ENCODE measurements around the gene SNIP1. TPM values are rescaled to one million over a fixed set of nuclear protein-coding genes. Genes with fewer than 3 reads are reported as not detected.

Gene SNIP1
- total RNA-seq, 1 experiment from 2014 or later, result 23.5 TPM

DNA sequence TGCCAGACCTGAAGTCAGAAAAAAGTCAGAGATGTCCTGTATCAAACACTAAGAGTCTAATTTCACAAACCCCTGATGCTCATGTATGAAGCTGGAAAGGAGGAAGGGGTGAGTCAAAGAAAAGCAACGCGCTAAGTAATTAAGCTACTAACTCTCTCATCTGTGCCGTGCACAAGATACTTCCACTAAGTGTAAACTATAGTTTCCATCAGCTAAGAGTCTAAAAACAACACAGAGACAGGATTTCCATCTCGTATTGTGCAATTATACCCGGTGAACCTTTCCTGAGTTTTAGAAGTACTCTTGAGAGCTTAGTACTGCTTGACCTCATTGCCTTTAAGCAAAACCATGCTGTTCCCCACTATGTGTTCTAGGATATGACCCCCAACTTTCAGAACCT is 21.6 kb upstream of the SNIP1 start:
- no peak for DNase-seq
- ChIA-PET CTCF (no interaction called here), POLR2A (ENCODE audit: unreplicated experiment) (no interaction called here)
- intact Hi-C loops (cut with micrococcal nuclease; ENCODE audit: unreplicated experiment), result no loop called here
- H3K4me3 ChIP-seq, result no peak overlapping the region
- H3K36me3 ChIP-seq (ENCODE audit: low read depth), result peaks cover 34% of the 10 kb centered on the region
- H3F3A ChIP-seq (ENCODE audit: insufficient read depth, low read depth), result peaks cover 16% of the 10 kb centered on the region
- peaks cover 11% of the 10 kb centered on the region; the same call in 1 of the 2 replicates for H3K4me1 ChIP-seq (replicated peaks; ENCODE audit: insufficient read depth)
- H3K9me2 ChIP-seq (ENCODE audit: insufficient read depth), result no peaks in the 10 kb centered on the region
- H3K27me3 ChIP-seq (ENCODE audit: insufficient read depth, low read depth), result no peaks in the 10 kb centered on the region
- no peaks in the 10 kb centered on the region for H4K20me1 ChIP-seq (ENCODE audit: insufficient read depth)
- no peak overlapping the region for H3K4me2 ChIP-seq
- H2AFZ ChIP-seq, result no peak overlapping the region
- TF ChIP-seq, protein P1, sequence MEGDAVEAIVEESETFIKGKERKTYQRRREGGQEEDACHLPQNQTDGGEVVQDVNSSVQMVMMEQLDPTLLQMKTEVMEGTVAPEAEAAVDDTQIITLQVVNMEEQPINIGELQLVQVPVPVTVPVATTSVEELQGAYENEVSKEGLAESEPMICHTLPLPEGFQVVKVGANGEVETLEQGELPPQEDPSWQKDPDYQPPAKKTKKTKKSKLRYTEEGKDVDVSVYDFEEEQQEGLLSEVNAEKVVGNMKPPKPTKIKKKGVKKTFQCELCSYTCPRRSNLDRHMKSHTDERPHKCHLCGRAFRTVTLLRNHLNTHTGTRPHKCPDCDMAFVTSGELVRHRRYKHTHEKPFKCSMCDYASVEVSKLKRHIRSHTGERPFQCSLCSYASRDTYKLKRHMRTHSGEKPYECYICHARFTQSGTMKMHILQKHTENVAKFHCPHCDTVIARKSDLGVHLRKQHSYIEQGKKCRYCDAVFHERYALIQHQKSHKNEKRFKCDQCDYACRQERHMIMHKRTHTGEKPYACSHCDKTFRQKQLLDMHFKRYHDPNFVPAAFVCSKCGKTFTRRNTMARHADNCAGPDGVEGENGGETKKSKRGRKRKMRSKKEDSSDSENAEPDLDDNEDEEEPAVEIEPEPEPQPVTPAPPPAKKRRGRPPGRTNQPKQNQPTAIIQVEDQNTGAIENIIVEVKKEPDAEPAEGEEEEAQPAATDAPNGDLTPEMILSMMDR (conservative IDR thresholded peaks at IDR 0.05), result no peak
- no peak for TF ChIP-seq EZH2 (IDR thresholded peaks at IDR 0.05; ENCODE audit: low read depth)
- no peaks in the 10 kb centered on the region for H3K9me3 ChIP-seq (ENCODE audit: insufficient read depth, low read depth)
- H3K27ac ChIP-seq, result no peak overlapping the region
- no TSS peak for BruUV-seq (replicated peaks)
- no peaks in the 10 kb centered on the region for H3K79me2 ChIP-seq (ENCODE audit: low read depth)

DNA sequence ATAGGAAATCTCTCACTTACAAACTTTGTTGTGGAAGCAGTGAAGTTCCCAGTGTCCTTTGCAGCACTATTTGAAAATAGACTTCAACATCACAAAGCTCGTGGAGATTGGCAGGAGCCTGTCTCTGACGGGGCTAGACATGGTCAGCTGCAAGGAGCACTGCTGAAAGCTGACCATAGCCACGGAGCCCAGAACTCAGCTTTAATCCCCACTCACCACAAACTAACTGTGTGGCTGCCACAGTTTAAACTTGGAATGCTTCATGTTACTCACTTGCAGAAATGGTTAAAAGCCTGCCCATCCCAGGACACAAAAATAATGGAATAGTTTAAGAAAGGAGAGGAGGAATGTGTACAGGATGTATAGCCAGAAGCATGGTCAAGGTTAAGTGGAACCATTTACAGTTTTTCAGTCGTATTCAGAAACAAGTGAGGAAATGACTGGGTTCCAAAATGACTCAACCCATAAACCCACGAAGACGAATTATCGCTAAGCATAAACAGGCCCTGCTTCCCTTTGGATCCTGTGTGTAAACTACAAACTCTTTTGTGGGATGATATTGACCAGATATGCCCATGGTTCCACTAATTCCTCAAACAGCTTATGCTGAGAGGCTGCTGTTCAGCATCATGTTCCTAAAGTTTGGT is 20.9 kb upstream of the SNIP1 start:
- H4K20me1 ChIP-seq (ENCODE audit: insufficient read depth), result no peaks in the 10 kb centered on the region
- H3K36me3 ChIP-seq (ENCODE audit: low read depth), result peaks cover 31% of the 10 kb centered on the region
- no peak overlapping the region for H2AFZ ChIP-seq
- intact Hi-C loops (cut with micrococcal nuclease; ENCODE audit: unreplicated experiment), result no loop called here
- no peaks in the 10 kb centered on the region for H3K27me3 ChIP-seq (ENCODE audit: insufficient read depth, low read depth)
- H3K27ac ChIP-seq, result no peak overlapping the region
- POLR2A ChIA-PET (ENCODE audit: unreplicated experiment), result no interaction called here
- no TSS peak for BruUV-seq (replicated peaks)
- no peak for DNase-seq
- H3F3A ChIP-seq (ENCODE audit: insufficient read depth, low read depth), result peaks cover 16% of the 10 kb centered on the region
- no peak overlapping the region for H3K4me3 ChIP-seq
- TF ChIP-seq, protein P1 (conservative IDR thresholded peaks at IDR 0.05), result no peak
- no peak for TF ChIP-seq EZH2 (IDR thresholded peaks at IDR 0.05; ENCODE audit: low read depth)
- H3K79me2 ChIP-seq (ENCODE audit: low read depth), result no peaks in the 10 kb centered on the region
- CTCF ChIA-PET, result interaction anchor here (0.6 kb wide), 1 partner anchor 392 kb away, joined by 6 read pairs; no protein-coding TSS in a partner anchor
- H3K4me2 ChIP-seq, result no peak overlapping the region
- no peaks in the 10 kb centered on the region for H3K9me3 ChIP-seq (ENCODE audit: insufficient read depth, low read depth)
- peaks cover 11% of the 10 kb centered on the region; the same call in 1 of the 2 replicates for H3K4me1 ChIP-seq (replicated peaks; ENCODE audit: insufficient read depth)
- H3K9me2 ChIP-seq (ENCODE audit: insufficient read depth), result no peaks in the 10 kb centered on the region; the same call in 1 of the 2 replicates

DNA sequence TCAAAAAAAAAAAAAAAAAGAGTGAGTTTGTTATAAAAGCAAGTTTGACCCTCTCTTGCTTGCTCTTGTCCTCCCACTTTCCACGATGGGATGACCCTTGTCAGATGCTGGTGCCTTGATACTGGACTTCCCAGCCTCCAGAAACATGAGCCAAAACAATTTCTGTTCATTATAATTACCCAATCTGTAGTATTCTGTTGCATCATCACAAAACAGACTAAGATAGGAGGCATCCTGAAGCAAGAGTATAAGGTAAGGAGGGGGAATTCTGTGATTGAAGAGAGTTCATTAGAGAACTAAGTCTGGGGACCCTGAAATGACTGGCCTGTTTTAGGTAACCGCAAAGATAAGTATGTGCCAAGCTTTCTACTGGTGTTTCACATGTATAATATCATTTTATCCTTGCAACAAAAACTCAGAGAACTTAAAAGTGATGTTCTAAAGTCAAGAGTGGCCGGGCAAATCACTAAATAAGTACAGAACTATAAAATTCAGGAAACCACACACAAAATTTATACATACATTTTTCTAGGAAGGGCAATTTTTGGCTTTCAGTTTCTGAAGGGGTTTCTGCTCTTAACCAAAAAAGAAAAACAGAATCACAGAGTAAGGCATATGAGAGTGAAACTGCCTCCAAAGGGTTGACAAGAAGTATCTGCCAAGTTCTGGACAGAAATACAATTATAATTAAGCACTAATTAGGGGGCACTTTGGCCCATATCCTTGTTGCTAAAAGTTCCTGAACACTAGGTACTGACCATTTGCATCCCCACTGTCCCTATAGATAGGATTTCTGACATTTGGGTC is 16.6 kb upstream of the SNIP1 start:
- ChIA-PET POLR2A (ENCODE audit: unreplicated experiment) (no interaction called here), CTCF (no interaction called here)
- intact Hi-C loops (cut with micrococcal nuclease; ENCODE audit: unreplicated experiment), result no loop called here
- H4K20me1 ChIP-seq (ENCODE audit: insufficient read depth), result no peaks in the 10 kb centered on the region
- no peak for DNase-seq
- H3K27me3 ChIP-seq (ENCODE audit: insufficient read depth, low read depth), result no peaks in the 10 kb centered on the region
- TF ChIP-seq, protein P1 (conservative IDR thresholded peaks at IDR 0.05), result no peak
- TF ChIP-seq EZH2 (IDR thresholded peaks at IDR 0.05; ENCODE audit: low read depth), result no peak
- H3K4me3 ChIP-seq, result no peak overlapping the region
- no peaks in the 10 kb centered on the region for H3K79me2 ChIP-seq (ENCODE audit: low read depth)
- H3K4me1 ChIP-seq (replicated peaks; ENCODE audit: insufficient read depth), result no peaks in the 10 kb centered on the region
- H3K4me2 ChIP-seq, result no peak overlapping the region
- peaks cover 39% of the 10 kb centered on the region; the same call in 1 of the 2 replicates for H3K36me3 ChIP-seq (ENCODE audit: low read depth)
- no TSS peak for BruUV-seq (replicated peaks)
- H3F3A ChIP-seq (ENCODE audit: insufficient read depth, low read depth), result peaks cover 1% of the 10 kb centered on the region; the same call in 1 of the 2 replicates
- no peaks in the 10 kb centered on the region; the same call in 1 of the 2 replicates for H3K9me2 ChIP-seq (ENCODE audit: insufficient read depth)
- H2AFZ ChIP-seq, result no peak overlapping the region
- no peaks in the 10 kb centered on the region for H3K9me3 ChIP-seq (ENCODE audit: insufficient read depth, low read depth)
- no peak overlapping the region for H3K27ac ChIP-seq

All from PC-9 (cell line).